GM10248 (cell line): ENCODE measurements around the gene MYH15.

Source experiments
- CTCF ChIA-PET: fragments of 300-600 bp; sonication (Branson Sonifier 250); formaldehyde crosslinking; extraction: SDS; loops from one replicate; lab custom pipeline; 2021; ENCODE audit warnings: antibody characterized with exemption; lab: Yijun Ruan, JAX
- POLR2A ChIA-PET: fragments of 350-650 bp; sonication (Branson Sonifier 250); formaldehyde crosslinking; extraction: SDS; loops from one replicate; lab custom pipeline; 2020; ENCODE audit warnings: antibody characterized with exemption; lab: Yijun Ruan, JAX
- DNase-seq: peaks from one replicate; pipeline ENCODE4 v3.0.0; 2012; ENCODE audit errors: extremely low spot score
- TF ChIP-seq, protein P1 (sequence below): IDR thresholded peaks from 2 replicates; pipeline ENCODE4 v1.5.1; 2012; ENCODE audit warnings: mild to moderate bottlenecking, low read depth; ENCODE audit errors: extremely low read depth, missing control alignments, control extremely low read depth

MYH15 gene

DNA sequence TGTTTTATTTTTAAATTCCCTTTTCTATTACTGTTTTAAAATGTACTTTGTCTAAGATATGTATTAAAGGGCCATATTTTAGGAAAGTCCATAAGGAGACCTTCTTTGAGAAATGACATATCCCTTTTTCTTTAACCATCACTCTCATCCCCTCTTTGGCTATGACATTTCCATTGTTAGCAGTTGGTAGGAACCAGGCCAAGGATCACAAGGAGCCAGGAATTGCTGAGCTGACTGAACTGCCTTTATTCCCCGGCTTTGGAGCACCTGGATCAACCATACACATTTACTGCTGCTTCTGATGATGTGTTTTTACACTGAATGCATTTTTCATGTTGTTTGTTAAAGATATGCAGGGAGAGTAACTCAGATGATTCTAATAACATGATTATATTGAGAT lies 134.4 kb downstream of the MYH15 start:
- ChIA-PET POLR2A (no interaction called here), CTCF (no interaction called here)
- TF ChIP-seq, protein P1, sequence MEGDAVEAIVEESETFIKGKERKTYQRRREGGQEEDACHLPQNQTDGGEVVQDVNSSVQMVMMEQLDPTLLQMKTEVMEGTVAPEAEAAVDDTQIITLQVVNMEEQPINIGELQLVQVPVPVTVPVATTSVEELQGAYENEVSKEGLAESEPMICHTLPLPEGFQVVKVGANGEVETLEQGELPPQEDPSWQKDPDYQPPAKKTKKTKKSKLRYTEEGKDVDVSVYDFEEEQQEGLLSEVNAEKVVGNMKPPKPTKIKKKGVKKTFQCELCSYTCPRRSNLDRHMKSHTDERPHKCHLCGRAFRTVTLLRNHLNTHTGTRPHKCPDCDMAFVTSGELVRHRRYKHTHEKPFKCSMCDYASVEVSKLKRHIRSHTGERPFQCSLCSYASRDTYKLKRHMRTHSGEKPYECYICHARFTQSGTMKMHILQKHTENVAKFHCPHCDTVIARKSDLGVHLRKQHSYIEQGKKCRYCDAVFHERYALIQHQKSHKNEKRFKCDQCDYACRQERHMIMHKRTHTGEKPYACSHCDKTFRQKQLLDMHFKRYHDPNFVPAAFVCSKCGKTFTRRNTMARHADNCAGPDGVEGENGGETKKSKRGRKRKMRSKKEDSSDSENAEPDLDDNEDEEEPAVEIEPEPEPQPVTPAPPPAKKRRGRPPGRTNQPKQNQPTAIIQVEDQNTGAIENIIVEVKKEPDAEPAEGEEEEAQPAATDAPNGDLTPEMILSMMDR = no peak

DNA sequence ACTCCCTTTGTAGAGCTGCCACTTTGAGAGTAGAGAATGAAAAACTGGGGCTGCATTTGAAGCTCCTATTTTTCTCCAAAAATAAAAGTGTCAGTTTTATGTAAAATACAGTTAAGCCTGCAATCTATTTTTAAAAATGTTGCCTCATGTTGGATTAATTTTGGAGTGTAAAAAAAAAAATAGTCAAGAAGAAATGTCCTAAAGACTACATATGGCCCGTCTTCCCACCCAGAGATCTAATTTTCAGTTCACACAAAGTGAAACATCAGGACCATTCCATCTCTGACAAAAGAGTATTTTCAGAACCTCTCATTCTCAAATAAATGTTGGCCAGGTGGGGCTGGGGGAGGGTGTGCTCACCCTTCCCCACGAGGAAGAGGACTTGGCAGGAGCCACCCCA lies 151.4 kb downstream of the MYH15 start:
- POLR2A ChIA-PET = no interaction called here

More for the DNA sequence above, 134.4 kb downstream of the MYH15 start:
- no peak for DNase-seq

DNA sequence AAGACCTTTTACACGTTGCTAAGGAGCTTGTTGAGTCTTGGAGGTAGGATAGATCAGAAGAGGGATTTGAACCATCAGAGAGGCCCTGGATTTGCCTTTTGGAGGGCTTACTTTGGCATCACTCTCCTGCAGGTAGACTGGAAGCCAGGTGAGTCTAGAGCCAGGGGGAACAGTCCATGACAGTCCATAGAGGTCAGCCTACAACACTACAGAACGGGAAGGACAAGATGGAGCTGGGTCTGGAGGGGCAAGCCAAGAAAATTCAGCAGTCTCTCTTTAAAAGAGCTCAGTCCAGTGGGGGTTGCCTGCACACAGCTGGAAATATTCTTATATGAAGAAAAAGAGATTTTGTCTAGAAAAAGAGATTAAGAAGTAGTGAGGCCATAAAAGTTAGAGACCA lies 153.4 kb downstream of the MYH15 start:
- POLR2A ChIA-PET = no interaction called here
- DNase-seq = no peak
- TF ChIP-seq, protein P1 = no peak
- CTCF ChIA-PET = interaction anchor here (1.0 to 1.3 kb wide), 2 partner anchors 12 to 53 kb away, joined by 4 to 5 read pairs; no protein-coding TSS in a partner anchor

More for the DNA sequence above, 151.4 kb downstream of the MYH15 start:
- CTCF ChIA-PET = interaction anchor here (1.1 to 1.5 kb wide), 2 partner anchors 46 to 52 kb away, joined by 3 read pairs; no protein-coding TSS in a partner anchor
- TF ChIP-seq, protein P1 = no peak
- no peak for DNase-seq

DNA sequence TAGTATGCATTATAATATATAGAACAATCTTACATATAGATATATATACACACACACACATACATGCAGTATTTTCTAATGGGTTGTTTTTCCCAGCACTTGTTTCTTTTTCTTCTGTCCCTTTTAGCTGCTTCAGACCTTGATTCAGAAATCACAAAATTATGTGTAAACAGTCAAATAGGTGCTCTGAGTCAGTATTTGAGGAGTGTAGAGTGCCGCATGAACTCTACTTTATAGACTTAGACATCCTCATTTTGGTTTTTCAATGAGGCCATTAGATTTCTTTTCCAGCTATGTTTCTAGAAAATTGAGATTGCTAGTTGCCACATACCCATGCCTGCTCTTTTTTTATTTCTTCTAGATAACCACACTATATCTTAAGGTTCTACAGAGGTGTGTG lies 155.8 kb downstream of the MYH15 start:
- no peak for DNase-seq
- POLR2A ChIA-PET = no interaction called here
- TF ChIP-seq, protein P1 = no peak
- CTCF ChIA-PET = interaction anchor here (1.5 to 2.8 kb wide), 2 partner anchors 10 to 15 kb away, joined by 5 to 15 read pairs; no protein-coding TSS in a partner anchor

DNA sequence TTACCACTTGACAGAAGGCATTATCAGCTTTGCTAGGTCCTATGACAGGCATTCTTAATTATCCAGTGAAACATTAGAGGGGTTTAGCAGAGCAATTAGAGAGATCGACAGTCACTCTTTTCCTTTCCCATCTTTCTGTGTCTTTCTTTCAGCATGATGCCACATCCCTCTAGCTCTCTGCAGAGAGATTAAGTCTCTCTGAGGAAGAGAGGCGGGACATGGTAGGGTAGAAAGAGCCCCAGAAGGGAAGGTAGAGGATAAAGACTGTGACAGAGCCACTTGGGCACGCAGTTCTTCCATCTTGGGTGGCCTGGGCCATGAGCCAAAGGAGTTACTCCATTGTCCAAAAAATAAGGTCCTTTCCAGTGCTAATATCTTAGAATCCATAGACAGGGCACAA lies 158.2 kb downstream of the MYH15 start:
- CTCF ChIA-PET = no interaction called here
- TF ChIP-seq, protein P1 = no peak
- POLR2A ChIA-PET = no interaction called here
- no peak for DNase-seq

DNA sequence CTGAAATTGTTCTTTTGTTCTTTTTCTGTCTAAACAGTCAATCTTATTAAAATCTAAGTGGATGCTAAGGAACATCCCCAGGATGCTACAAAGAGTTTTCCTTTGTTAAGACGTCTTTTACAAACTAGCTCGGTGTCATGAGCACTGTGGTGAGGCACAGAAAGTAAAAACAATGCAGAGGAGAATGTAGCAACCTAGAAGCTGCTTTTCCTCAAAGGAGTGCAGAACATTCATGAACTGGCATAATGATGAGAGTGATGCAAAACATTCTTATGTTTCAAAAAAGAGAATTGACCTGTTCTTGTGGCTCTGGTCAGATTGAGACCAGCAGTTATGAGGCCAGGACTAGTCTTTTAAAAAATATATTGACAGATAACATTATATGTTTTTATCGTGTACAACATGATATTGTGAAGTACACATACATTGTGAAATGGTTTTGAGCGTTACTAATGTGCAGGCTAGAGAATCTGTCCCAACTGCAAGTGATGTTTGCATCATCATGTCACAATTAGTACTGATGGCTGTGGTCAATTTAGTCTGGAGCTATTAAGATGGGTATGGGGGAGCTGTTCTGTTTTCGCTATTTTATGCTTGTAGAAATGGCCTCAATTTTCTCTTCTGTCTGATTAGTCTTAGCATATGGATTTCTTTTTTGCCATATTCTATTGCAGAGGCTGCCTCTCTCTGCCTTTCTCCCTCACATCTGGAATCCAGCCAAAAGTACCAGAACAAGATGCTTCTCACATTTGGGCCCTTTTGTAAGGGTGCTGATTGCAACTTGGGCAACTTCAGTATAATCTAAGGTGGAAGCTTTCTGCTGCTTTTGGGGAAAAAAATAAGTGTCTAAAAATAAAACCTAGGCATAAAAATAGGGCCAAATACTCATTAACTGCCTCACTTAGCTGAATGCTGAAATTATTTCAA lies 163.8 kb downstream of the MYH15 start:
- ChIA-PET POLR2A (no interaction called here), CTCF (interaction anchor here (2.4 to 2.9 kb wide), 2 partner anchors 7 to 30 kb away, joined by 9 to 15 read pairs; no protein-coding TSS in a partner anchor)
- DNase-seq = no peak
- TF ChIP-seq, protein P1 = no peak
